Esophagus squamous epithelium (tissue), 4 donors: ENCODE measurements around the gene TSC22D1.
"Not testable (repeated sequence)": the region's sequence is repeated elsewhere in the genome, so short reads cannot be mapped to it uniquely, and the experiment has no call there.

Experiments used
- POLR2A ChIP-seq, 4 donors: fragments of 450-650 bp; IDR thresholded peaks; one replicate each; pipeline ENCODE4 v1.6.1; 2017; ENCODE audit warnings: antibody characterized with exemption in 4 of 4, mild to moderate bottlenecking in 4 of 4, moderate library complexity in 3 of 4
- TF ChIP-seq, protein P1 (sequence below), 6 experiments: fragments of 450-650 bp in 4 of 6; fragments of 200-600 bp in 2 of 6; sonication (generic) in 2 of 6; IDR thresholded peaks; one replicate each; pipeline ENCODE4 v1.5.1; 2016 to 2019; ENCODE audit warnings: antibody characterized with exemption in 6 of 6, mild to moderate bottlenecking in 4 of 6, moderate library complexity in 4 of 6

- TF ChIP-seq POLR2A (IDR thresholded peaks at IDR 0.05): not testable (repeated sequence)
- TF ChIP-seq, protein P1, sequence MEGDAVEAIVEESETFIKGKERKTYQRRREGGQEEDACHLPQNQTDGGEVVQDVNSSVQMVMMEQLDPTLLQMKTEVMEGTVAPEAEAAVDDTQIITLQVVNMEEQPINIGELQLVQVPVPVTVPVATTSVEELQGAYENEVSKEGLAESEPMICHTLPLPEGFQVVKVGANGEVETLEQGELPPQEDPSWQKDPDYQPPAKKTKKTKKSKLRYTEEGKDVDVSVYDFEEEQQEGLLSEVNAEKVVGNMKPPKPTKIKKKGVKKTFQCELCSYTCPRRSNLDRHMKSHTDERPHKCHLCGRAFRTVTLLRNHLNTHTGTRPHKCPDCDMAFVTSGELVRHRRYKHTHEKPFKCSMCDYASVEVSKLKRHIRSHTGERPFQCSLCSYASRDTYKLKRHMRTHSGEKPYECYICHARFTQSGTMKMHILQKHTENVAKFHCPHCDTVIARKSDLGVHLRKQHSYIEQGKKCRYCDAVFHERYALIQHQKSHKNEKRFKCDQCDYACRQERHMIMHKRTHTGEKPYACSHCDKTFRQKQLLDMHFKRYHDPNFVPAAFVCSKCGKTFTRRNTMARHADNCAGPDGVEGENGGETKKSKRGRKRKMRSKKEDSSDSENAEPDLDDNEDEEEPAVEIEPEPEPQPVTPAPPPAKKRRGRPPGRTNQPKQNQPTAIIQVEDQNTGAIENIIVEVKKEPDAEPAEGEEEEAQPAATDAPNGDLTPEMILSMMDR (IDR thresholded peaks at IDR 0.05): not testable (repeated sequence)
Measured at GRCh38 chr13:44593861-44594592, 17.9 kb upstream of the TSC22D1 start.
